ENCODE results near the gene SYNJ2BP.

- TF ChIP-seq, protein P1, sequence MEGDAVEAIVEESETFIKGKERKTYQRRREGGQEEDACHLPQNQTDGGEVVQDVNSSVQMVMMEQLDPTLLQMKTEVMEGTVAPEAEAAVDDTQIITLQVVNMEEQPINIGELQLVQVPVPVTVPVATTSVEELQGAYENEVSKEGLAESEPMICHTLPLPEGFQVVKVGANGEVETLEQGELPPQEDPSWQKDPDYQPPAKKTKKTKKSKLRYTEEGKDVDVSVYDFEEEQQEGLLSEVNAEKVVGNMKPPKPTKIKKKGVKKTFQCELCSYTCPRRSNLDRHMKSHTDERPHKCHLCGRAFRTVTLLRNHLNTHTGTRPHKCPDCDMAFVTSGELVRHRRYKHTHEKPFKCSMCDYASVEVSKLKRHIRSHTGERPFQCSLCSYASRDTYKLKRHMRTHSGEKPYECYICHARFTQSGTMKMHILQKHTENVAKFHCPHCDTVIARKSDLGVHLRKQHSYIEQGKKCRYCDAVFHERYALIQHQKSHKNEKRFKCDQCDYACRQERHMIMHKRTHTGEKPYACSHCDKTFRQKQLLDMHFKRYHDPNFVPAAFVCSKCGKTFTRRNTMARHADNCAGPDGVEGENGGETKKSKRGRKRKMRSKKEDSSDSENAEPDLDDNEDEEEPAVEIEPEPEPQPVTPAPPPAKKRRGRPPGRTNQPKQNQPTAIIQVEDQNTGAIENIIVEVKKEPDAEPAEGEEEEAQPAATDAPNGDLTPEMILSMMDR (IDR thresholded peaks at IDR 0.05) = no peak
- TF ChIP-seq EP300 (IDR thresholded peaks at IDR 0.05) (no peak), POLR2AphosphoS5 (IDR thresholded peaks at IDR 0.05) (no peak), POLR2A (IDR thresholded peaks at IDR 0.05) (no peak)
These were observed 20.0 kb upstream of the SYNJ2BP start for GRCh38 chr14:70436867-70437266.

Measured in gastroesophageal sphincter (tissue), 3 donors.